ENCODE measurements around the gene MAD1L1.

DNA sequence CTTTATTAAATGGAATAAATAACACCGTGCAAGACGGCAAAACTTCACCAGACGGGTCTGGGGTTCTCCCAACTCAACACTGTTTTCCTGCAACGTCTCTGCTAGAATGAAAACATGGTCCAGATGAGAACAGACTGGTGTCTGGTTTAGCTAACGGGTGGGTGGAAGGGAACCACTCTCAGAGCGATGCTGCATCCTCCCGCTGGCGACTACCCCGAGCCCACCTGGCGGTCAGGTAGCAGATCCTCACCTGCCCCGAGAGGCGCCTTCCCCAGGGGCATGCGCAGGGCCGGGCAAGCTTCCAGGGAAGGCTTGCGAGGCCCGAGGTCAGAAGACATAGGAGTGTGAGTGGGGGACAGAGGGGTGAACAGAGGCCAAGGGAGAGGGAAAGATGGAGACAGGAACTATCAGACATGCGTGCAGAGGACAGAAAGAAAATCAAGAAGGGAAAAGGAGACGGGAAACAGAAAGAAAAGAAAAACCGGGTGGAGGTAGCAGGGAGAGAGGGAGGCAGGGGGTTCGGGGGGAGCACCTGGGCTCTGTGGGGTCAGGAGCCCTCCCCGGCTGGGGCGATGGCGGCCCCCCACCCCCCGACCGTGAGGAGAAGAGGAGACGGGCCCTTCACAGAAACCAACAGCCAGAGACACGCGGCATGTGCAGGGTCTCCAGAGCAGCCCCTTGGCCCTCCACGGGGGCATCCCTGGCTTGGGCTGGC lies 222.0 kb downstream of the MAD1L1 start:
- no peak for TF ChIP-seq EZH2 (IDR thresholded peaks at IDR 0.05; ENCODE audit: borderline replicate concordance, low read depth, low read length, severe bottlenecking)
- no peak for TF ChIP-seq CTCF (IDR thresholded peaks at IDR 0.05; ENCODE audit: extremely low read depth in 1 of 2, insufficient read depth in 1 of 2, low read depth in 1 of 2, low read length in 2 of 2)
- no peak for TF ChIP-seq MYC (IDR thresholded peaks at IDR 0.05; ENCODE audit: low read depth, low read length)
- TF ChIP-seq POLR2A (IDR thresholded peaks at IDR 0.05; ENCODE audit: low read depth, low read length), result no peak
- no peak for TF ChIP-seq POLR2AphosphoS5 (IDR thresholded peaks at IDR 0.05; ENCODE audit: insufficient read depth, low read depth, low read length)
- TF ChIP-seq MAX (IDR thresholded peaks at IDR 0.05; ENCODE audit: insufficient read depth, insufficient read length), result no peak
